ENCODE results near the gene METTL23. TPM values are rescaled to one million over a fixed set of nuclear protein-coding genes. Genes with fewer than 3 reads are reported as not detected.

Gene METTL23
- total and polyA plus RNA-seq, 2 of the 8 experiments (the other 6 are each of a cell fraction or from before 2014, with no cell fraction given), result 36.1 to 60.2 TPM

DNA sequence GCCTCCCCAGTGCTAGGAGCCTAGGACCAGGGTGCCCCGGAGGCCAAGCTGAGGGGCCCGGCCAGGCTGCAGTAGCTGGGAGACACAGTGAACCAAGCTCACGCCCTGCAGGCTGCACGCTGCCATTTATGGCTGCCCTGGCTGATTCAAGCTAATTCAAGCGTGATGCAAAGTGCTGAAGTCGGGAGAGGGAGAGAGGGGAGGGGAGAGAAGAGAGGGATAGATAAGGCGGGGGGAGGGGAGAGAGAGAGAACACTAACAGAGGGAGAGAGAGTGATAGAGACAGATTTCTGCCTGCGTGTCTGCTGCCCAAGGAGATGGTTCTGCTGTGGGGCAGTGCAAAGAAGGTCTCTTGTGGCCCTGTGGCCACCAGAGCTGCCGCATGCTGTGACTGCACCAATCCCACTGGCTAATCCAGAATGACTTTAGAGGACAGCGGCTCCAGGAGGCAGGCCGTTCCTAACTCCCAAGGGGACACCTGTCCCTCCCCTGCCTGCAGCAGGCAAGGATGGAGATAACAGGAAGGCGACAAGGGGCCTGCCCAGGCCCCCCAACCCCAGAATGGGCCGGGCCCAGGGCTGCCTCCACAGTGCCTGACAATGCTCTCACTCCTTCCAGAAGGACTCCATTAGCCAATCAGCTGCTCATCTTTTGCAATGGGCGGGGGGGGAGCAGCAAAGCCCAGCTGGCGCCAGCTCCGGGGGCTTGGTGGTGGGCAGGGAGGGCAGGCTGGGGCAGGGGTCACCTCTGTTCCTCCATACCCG is 28.8 kb upstream of the METTL23 start:
- Histone ChIP-seq H3K23ac (ENCODE audit: insufficient read length) (no peak overlapping the region), H3K4me1 (replicated peaks in 1 of 4; ENCODE audit: control insufficient read depth in 3 of 4, insufficient read depth in 4 of 4, low read length in 3 of 4) (peaks cover 0 to 29% (median 23%) of the 10 kb centered on the region in 4 experiments; a peak in 6 of 7 replicates), H3K9ac (replicated peaks in 1 of 4; ENCODE audit: extremely low read depth in 1 of 4, low read depth in 3 of 4, low read length in 3 of 4) (no peak overlapping the region), H3K79me2 (ENCODE audit: control insufficient read depth in 1 of 2, insufficient read depth in 2 of 2, low read length in 2 of 2) (no peaks in the 10 kb centered on the region), H3K56ac (replicated peaks; ENCODE audit: insufficient read length, low read depth, low read length) (no peak overlapping the region), H3K9me3 (ENCODE audit: insufficient read depth in 2 of 2, low read depth in 1 of 2, low read length in 1 of 2) (no peaks in the 10 kb centered on the region), H2BK15ac (ENCODE audit: low read length) (0 out of 2 replicates have a peak overlapping the region, but pooled peaks have one; percentile 72), H3K4ac (replicated peaks; ENCODE audit: insufficient read length, low read depth, low read length) (peak overlapping the region; percentile 45), H3K14ac (ENCODE audit: insufficient read length) (no peak overlapping the region), H4K20me1 (replicated peaks in 1 of 2; ENCODE audit: control insufficient read depth in 1 of 2, insufficient read depth in 2 of 2, low read length in 2 of 2) (no peaks in the 10 kb centered on the region), H4K91ac (replicated peaks; ENCODE audit: insufficient read length, low read length) (no peak overlapping the region), H3K79me1 (ENCODE audit: low read depth, low read length) (peaks cover 3% of the 10 kb centered on the region; the same call in 1 of the 2 replicates), H3K23me2 (ENCODE audit: low read depth, low read length) (no peaks in the 10 kb centered on the region), H2BK20ac (ENCODE audit: low read length) (no peak overlapping the region), H2BK5ac (ENCODE audit: low read depth, low read length) (no peak overlapping the region), H2BK12ac (ENCODE audit: low read depth, low read length) (peak overlapping the region; percentile 9; the same call in 1 of the 2 replicates), H4K5ac (ENCODE audit: insufficient read length, low read depth, low read length) (no peak overlapping the region), H3K18ac (ENCODE audit: extremely low read depth, low read length) (peak overlapping the region; percentile 78), H4K8ac (ENCODE audit: extremely low read depth, insufficient read depth, low read length) (no peak overlapping the region), H2AFZ (ENCODE audit: low read length) (peak overlapping the region; percentile 8; the same call in 1 of the 2 replicates), H3K4me2 (ENCODE audit: insufficient read depth in 1 of 2, low read depth in 2 of 2, low read length in 2 of 2) (peak overlapping the region; percentile 28 to 36; a peak in 3 of 4 replicates), H2AK5ac (ENCODE audit: low read depth, low read length) (peak overlapping the region; percentile 19; the same call in 1 of the 2 replicates), H2BK120ac (replicated peaks; ENCODE audit: low read depth, low read length) (no peak overlapping the region), H3K4me3 (ENCODE audit: extremely low read depth in 1 of 4, insufficient read depth in 2 of 4, low read depth in 3 of 4, low read length in 4 of 4) (no peak overlapping the region), H3K27ac (ENCODE audit: low read depth, low read length) (no peak overlapping the region), H3K36me3 (ENCODE audit: control insufficient read depth in 2 of 4, insufficient read depth in 4 of 4, low read length in 3 of 4) (no peaks in the 10 kb centered on the region), H3K27me3 (replicated peaks in 1 of 4; ENCODE audit: control insufficient read depth in 3 of 4, extremely low read depth in 1 of 4, insufficient read depth in 3 of 4, low read length in 3 of 4) (no peaks in the 10 kb centered on the region)
- DNase-seq (ENCODE audit: low read depth in 1 of 2, low spot score in 2 of 2) (no peak), FAIRE-seq (no peak)
- ChIA-PET POLR2A (ENCODE audit: partially characterized antibody) (interaction anchor here (0.8 to 1.6 kb wide), 7 partner anchors 11 to 141 kb away, joined by 3 to 7 read pairs (median 4); partner anchors contain the start of gene MXRA7), CTCF (ENCODE audit: partially characterized antibody) (interaction anchor here (0.7 to 5.6 kb wide), 10 partner anchors 9 to 1299 kb away, joined by 3 to 43 read pairs (median 4); partner anchors contain the start of gene MXRA7)
- WGBS, 2 experiments (ENCODE audit: extremely low coverage in 1 of 2, insufficient coverage in 1 of 2, insufficient read length in 1 of 2, insufficient replicate concordance in 2 of 2, low coverage in 1 of 2, low lambda C conversion rate in 2 of 2, missing lambda C conversion rate in 1 of 2), result 57% methylated on average over 14 of the region's 17 CpGs; no CpG with 5 or more reads in 1 of the 2 experiments
- no peak for TF ChIP-seq CHD1 (IDR thresholded peaks at IDR 0.05; ENCODE audit: low read depth, low read length)
- no peak for TF ChIP-seq HDAC2 (IDR thresholded peaks at IDR 0.05; ENCODE audit: borderline replicate concordance in 1 of 2, low read depth in 2 of 2, low read length in 2 of 2)
- TF ChIP-seq MAFK (IDR thresholded peaks at IDR 0.05; ENCODE audit: low read depth, low read length), result no peak
- no peak for TF ChIP-seq EP300 (IDR thresholded peaks at IDR 0.05; ENCODE audit: borderline replicate concordance in 1 of 2, low read depth in 2 of 2, low read length in 2 of 2)
- no peak for TF ChIP-seq SIRT6 (IDR thresholded peaks at IDR 0.05; ENCODE audit: low read length)
- no peak for TF ChIP-seq SUZ12 (IDR thresholded peaks at IDR 0.05; ENCODE audit: low read length)
- 0 out of 2 replicates have a peak, but pooled peaks have one; percentile 31 for TF ChIP-seq KDM1A (IDR thresholded peaks at IDR 0.05; ENCODE audit: borderline replicate concordance, low read length)
- no peak for TF ChIP-seq TEAD4 (IDR thresholded peaks at IDR 0.05; ENCODE audit: low read depth, low read length)
- TF ChIP-seq ASH2L (IDR thresholded peaks at IDR 0.05; ENCODE audit: low read length), result peak; percentile 27
- TF ChIP-seq CBX5 (IDR thresholded peaks at IDR 0.05; ENCODE audit: low read depth, low read length), result no peak
- TF ChIP-seq, protein P1, sequence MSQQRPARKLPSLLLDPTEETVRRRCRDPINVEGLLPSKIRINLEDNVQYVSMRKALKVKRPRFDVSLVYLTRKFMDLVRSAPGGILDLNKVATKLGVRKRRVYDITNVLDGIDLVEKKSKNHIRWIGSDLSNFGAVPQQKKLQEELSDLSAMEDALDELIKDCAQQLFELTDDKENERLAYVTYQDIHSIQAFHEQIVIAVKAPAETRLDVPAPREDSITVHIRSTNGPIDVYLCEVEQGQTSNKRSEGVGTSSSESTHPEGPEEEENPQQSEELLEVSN (IDR thresholded peaks at IDR 0.05), result no peak
